ENCODE measurements around the gene ACLY.

The ACLY gene

GRCh38 chr17:41930009-41930832 is 11.5 kb upstream of the ACLY start, which contains the start of gene ODAD4:
ODAD4 (plus strand) TSS chr17:41930617; CDS start chr17:41930724, 107 bp downstream.
- H3K9me3 Mint-ChIP-seq = no peaks in the 10 kb centered on the region
- DNase-seq (ENCODE audit: low spot score in 2 of 2) = peak; percentile 78 to 91
- peak; percentile 98 for ATAC-seq (ENCODE audit: low read depth)
- H3K27me3 Mint-ChIP-seq = no peaks in the 10 kb centered on the region
- peak within 1 kb of the TSS; percentile 93 for H3K27ac Mint-ChIP-seq
- peak within 1 kb of the TSS; percentile 97 for H3K4me3 Mint-ChIP-seq
- peaks cover 18% of the 10 kb centered on the region for H3K4me1 Mint-ChIP-seq
- no peaks in the 10 kb centered on the region for H3K36me3 Mint-ChIP-seq

GRCh38 chr17:41928693-41929251 is 10.0 kb upstream of the ACLY start:
- Mint-ChIP-seq H3K4me1 (peaks cover 18% of the 10 kb centered on the region), H3K36me3 (no peaks in the 10 kb centered on the region), H3K9me3 (no peaks in the 10 kb centered on the region), H3K27me3 (no peaks in the 10 kb centered on the region), H3K4me3 (no peak overlapping the region), H3K27ac (no peak overlapping the region)
- no peak for ATAC-seq (ENCODE audit: low read depth)
- DNase-seq (ENCODE audit: low spot score in 2 of 2) = no peak

GRCh38 chr17:41925991-41926590 is 7.3 kb upstream of the ACLY start:
- no peaks in the 10 kb centered on the region for H3K36me3 Mint-ChIP-seq
- DNase-seq (ENCODE audit: low spot score in 2 of 2) = no peak
- no peak for ATAC-seq (ENCODE audit: low read depth)
- no peaks in the 10 kb centered on the region for H3K27me3 Mint-ChIP-seq
- no peaks in the 10 kb centered on the region for H3K9me3 Mint-ChIP-seq
- H3K4me3 Mint-ChIP-seq = no peak overlapping the region
- no peak overlapping the region for H3K27ac Mint-ChIP-seq
- peaks cover 13% of the 10 kb centered on the region for H3K4me1 Mint-ChIP-seq

- H3K4me3 Mint-ChIP-seq = no peak overlapping the region
- ATAC-seq (ENCODE audit: low read depth) (no peak), DNase-seq (ENCODE audit: low spot score in 2 of 2) (no peak)
- peaks cover 15% of the 10 kb centered on the region for H3K4me1 Mint-ChIP-seq
- H3K36me3 Mint-ChIP-seq = no peaks in the 10 kb centered on the region
- no peaks in the 10 kb centered on the region for H3K9me3 Mint-ChIP-seq
- H3K27ac Mint-ChIP-seq = no peak overlapping the region
- H3K27me3 Mint-ChIP-seq = no peaks in the 10 kb centered on the region
These were observed 1.8 kb upstream of the ACLY start for GRCh38 chr17:41920580-41920955.

DNA sequence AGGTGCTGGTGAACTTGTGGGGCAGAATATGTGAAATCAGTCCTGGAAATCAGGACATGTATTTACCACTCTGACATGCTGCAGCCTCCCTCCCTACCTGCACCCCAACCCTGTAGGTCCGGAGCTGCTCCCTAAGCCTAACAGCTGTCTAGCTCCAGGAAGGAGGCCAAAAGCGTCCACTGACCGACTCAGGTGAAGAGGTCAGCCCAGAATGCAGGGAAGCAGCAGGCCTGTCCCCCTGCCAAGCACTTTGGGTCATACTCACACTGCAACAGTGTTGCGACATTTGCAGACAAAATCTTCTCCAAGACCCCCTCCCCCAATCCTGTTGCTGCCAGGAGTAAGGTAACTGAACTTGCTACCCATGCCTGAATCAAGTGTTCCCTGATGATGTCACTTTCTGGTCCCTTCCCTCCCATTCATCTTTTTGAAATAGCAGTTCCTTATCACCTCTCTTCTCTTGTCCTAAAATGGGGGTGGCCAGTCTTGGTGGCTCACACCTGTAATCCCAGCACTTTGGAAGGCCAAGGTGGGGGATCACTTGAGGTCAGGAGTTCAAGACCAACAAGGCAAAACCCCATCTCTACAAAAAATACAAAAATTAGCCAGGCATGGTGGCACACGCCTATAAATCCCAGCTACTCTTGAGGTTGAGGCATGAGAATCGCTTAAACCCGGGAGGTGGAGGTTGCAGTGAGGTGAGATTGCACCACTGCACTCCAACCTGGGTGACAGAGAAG is 1.3 kb upstream of the ACLY start:
- H3K36me3 Mint-ChIP-seq = no peaks in the 10 kb centered on the region
- no peak overlapping the region for H3K27ac Mint-ChIP-seq
- H3K27me3 Mint-ChIP-seq = no peaks in the 10 kb centered on the region
- H3K4me3 Mint-ChIP-seq = peak overlapping the region; percentile 69
- H3K9me3 Mint-ChIP-seq = no peaks in the 10 kb centered on the region
- no peak for ATAC-seq (ENCODE audit: low read depth)
- H3K4me1 Mint-ChIP-seq = peaks cover 16% of the 10 kb centered on the region
- DNase-seq (ENCODE audit: low spot score in 2 of 2) = no peak

DNA sequence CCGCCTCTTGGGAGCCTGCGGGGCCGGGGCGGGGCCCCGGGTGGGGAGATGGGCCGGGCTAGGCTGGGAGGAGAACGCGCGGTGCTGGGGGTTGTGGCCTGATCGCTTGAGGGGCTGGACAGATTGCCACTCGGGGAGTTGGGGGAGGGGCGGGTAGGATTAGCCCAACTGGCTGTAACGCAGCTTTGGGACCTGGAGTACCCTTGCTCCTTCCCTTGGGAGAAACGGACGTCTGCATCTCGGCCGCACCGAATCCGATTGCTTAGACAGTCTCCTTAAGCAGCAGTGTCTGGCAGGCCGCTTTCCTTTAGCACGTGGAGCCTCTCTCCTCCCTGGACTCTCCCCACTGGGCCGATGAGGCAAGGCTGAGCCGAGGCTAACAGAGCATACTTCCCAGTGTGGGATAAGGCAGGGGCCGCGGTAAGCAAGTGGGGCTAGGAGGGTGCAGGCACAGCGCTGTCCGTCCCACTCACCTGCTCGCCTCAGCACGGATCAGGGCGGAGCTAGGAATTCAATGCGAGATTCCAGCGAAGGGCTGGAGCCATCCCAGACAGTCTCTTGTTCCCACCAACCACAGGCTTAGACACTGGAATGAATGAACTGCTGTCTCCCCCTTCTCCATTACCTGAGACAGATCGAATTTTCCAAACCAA is 540 bp upstream of the ACLY start:
- ATAC-seq (ENCODE audit: low read depth) (no peak), DNase-seq (ENCODE audit: low spot score in 2 of 2) (no peak)
- H3K9me3 Mint-ChIP-seq = no peaks in the 10 kb centered on the region
- H3K27ac Mint-ChIP-seq = peak overlapping the region; percentile 91
- H3K27me3 Mint-ChIP-seq = no peaks in the 10 kb centered on the region
- H3K4me1 Mint-ChIP-seq = peaks cover 22% of the 10 kb centered on the region
- H3K4me3 Mint-ChIP-seq = peak overlapping the region; percentile 98
- no peaks in the 10 kb centered on the region for H3K36me3 Mint-ChIP-seq

- Mint-ChIP-seq H3K4me3 (peak overlapping the region; percentile 98), H3K4me1 (peaks cover 27% of the 10 kb centered on the region), H3K9me3 (no peaks in the 10 kb centered on the region), H3K36me3 (peaks cover 4% of the 10 kb centered on the region), H3K27ac (peak overlapping the region; percentile 91), H3K27me3 (no peaks in the 10 kb centered on the region)
- ATAC-seq (ENCODE audit: low read depth) (no peak), DNase-seq (ENCODE audit: low spot score in 2 of 2) (peak in 1 of 2 donors; percentile 49)
These were observed 955 bp downstream of the ACLY start for GRCh38 chr17:41917679-41918313.

DNA sequence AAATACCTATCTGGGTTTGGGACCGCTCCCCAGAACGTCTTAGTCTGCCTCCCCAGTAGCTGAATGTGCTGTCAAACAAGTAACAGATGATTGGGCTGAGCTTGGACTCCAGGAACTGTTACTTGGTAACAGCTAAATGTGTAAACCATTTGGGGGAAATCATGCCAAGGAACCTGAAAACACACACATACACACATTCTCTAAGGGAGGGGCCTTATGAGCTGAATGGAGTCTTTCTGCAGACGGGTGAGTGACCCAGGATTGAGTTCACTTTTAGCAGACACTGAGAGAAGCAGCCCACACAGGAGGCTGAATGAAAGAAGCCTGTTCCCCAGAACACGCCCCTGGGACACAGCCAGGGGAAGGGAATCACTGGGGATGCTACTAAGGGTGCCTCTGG is 1.6 kb downstream of the ACLY start:
- H3K27ac Mint-ChIP-seq = no peak overlapping the region
- H3K4me1 Mint-ChIP-seq = peaks cover 29% of the 10 kb centered on the region
- DNase-seq (ENCODE audit: low spot score in 2 of 2) = no peak
- no peaks in the 10 kb centered on the region for H3K27me3 Mint-ChIP-seq
- H3K4me3 Mint-ChIP-seq = peak overlapping the region; percentile 98
- ATAC-seq (ENCODE audit: low read depth) = no peak
- H3K9me3 Mint-ChIP-seq = no peaks in the 10 kb centered on the region
- H3K36me3 Mint-ChIP-seq = peaks cover 10% of the 10 kb centered on the region

DNA sequence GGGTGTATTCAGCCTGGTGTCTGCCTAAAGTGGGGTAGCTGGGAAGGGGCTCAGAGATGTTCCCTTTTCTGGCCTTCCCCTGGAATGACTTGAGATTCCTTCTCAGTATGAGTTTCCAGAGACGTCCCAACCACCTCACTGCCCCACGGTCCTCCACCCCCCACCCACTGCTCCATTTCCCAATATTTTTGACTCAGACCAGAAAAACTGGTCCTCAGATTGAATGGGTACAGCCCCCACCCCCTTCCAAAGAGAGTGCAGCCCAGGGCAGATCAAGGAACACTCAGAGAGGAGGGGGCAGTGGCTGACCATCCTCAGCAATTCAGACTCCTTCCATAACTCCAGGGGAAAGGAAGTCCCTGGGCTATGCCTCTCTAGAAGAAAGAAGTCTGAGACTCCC is 3.2 kb downstream of the ACLY start:
- H3K27ac Mint-ChIP-seq = no peak overlapping the region
- H3K4me3 Mint-ChIP-seq = no peak overlapping the region
- no peak for ATAC-seq (ENCODE audit: low read depth)
- DNase-seq (ENCODE audit: low spot score in 2 of 2) = no peak
- no peaks in the 10 kb centered on the region for H3K9me3 Mint-ChIP-seq
- peaks cover 10% of the 10 kb centered on the region for H3K36me3 Mint-ChIP-seq
- H3K27me3 Mint-ChIP-seq = no peaks in the 10 kb centered on the region
- H3K4me1 Mint-ChIP-seq = peaks cover 29% of the 10 kb centered on the region

DNA sequence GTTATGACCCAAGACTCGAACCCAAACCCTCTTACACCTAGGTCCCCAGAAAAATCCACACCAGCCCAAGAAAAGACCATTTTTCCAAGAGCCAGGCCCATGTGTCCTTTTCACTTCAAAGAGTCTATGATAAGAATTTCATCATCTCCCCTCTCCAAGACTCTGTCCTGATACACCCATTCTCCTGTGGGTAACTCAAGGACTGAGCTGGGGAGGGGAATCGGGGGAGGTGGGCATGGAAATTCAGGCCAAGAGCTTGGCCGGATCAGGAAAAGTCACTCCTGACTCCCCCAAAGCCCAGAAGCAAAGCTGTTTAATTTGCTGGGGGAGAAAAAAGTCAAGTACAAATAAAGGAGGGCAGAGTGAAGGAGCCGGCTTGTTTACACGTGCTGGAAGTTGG is 3.7 kb downstream of the ACLY start:
- H3K4me1 Mint-ChIP-seq = peaks cover 29% of the 10 kb centered on the region
- H3K36me3 Mint-ChIP-seq = peaks cover 14% of the 10 kb centered on the region
- no peak overlapping the region for H3K4me3 Mint-ChIP-seq
- ATAC-seq (ENCODE audit: low read depth) = no peak
- DNase-seq (ENCODE audit: low spot score in 2 of 2) = no peak
- H3K27ac Mint-ChIP-seq = no peak overlapping the region
- no peaks in the 10 kb centered on the region for H3K27me3 Mint-ChIP-seq
- H3K9me3 Mint-ChIP-seq = no peaks in the 10 kb centered on the region

DNA sequence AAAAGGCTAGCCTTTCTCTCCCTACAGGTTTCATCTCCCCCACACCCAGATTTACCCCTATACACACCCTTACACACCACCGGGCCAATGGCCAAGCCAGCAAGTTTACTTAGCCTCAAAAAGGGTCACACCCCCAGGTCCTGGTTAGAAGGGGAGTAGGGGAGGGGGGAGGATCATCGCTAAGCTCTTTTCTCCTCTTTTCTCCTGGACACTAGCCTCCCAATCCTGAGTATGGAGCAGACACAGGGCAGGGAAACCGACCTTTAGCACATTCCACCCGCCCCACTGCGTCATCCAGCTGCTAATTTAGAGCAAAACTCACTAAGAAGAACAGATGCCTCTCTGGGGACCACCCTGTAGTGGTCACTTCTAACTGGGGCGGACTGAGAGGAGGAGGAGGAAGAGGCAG is 4.4 kb downstream of the ACLY start:
- DNase-seq (ENCODE audit: low spot score in 2 of 2) = no peak
- no peak overlapping the region for H3K4me3 Mint-ChIP-seq
- peak overlapping the region; percentile 50 for H3K27ac Mint-ChIP-seq
- no peak for ATAC-seq (ENCODE audit: low read depth)
- H3K27me3 Mint-ChIP-seq = no peaks in the 10 kb centered on the region
- H3K4me1 Mint-ChIP-seq = peaks cover 29% of the 10 kb centered on the region
- H3K9me3 Mint-ChIP-seq = no peaks in the 10 kb centered on the region
- peaks cover 19% of the 10 kb centered on the region for H3K36me3 Mint-ChIP-seq

GRCh38 chr17:41913798-41914197 is 5.0 kb downstream of the ACLY start:
- Mint-ChIP-seq H3K27me3 (no peaks in the 10 kb centered on the region), H3K36me3 (peaks cover 21% of the 10 kb centered on the region), H3K27ac (peak overlapping the region; percentile 50), H3K4me1 (peaks cover 29% of the 10 kb centered on the region), H3K9me3 (no peaks in the 10 kb centered on the region), H3K4me3 (no peak overlapping the region)
- no peak for DNase-seq (ENCODE audit: low spot score in 2 of 2)
- no peak for ATAC-seq (ENCODE audit: low read depth)

DNA sequence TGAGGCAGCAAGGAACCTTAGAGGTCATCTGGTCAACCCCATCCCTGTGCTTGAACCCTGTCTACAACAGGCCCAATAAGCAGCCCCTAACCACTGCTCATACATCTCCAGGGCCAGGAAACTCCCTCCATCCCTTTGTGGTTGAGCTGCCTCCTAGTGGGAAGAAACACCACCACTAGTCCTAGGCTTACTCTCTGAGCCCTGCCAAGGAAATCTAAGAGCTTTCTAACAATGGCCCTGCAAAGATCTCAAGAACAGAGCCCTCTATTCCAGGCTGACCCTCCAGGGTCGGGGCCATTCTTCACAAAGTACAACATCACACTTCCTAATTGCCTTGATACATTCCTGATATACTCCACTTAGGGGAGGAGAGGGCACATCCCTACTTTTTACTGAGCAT is 5.8 kb downstream of the ACLY start:
- Mint-ChIP-seq H3K36me3 (peaks cover 23% of the 10 kb centered on the region), H3K27me3 (no peaks in the 10 kb centered on the region), H3K27ac (no peak overlapping the region), H3K4me1 (peaks cover 29% of the 10 kb centered on the region), H3K4me3 (no peak overlapping the region), H3K9me3 (no peaks in the 10 kb centered on the region)
- no peak for ATAC-seq (ENCODE audit: low read depth)
- no peak for DNase-seq (ENCODE audit: low spot score in 2 of 2)

Data from memory B cell (primary cell).